Large intestine (tissue), 3 donors: ENCODE measurements around the gene ALCAM. TPM values are rescaled to one million over a fixed set of nuclear protein-coding genes. Genes with fewer than 3 reads are reported as not detected.

Source experiments
- DNase-seq, 2 donors: peaks; one replicate each; pipeline versions ENCODE4 v3.0.0 to v3.0.0-alpha.2; 2013
- H3K27ac ChIP-seq: one replicate; pipeline ENCODE4 v1.5.1; 2013; ENCODE audit warnings: low read length
- H3K27me3 ChIP-seq: 2 replicates; pipeline ENCODE4 v1.6.1; 2013; ENCODE audit warnings: low read length; ENCODE audit not compliant: control insufficient read depth, insufficient read depth
- H3K36me3 ChIP-seq: 2 replicates; pipeline ENCODE4 v1.6.1; 2013; ENCODE audit warnings: low read length; ENCODE audit not compliant: control insufficient read depth, insufficient read depth
- H3K4me1 ChIP-seq: one replicate; pipeline ENCODE4 v1.6.1; 2013; ENCODE audit warnings: low read length; ENCODE audit not compliant: control insufficient read depth, insufficient read depth
- H3K4me3 ChIP-seq: one replicate; pipeline ENCODE4 v1.5.1; 2013; ENCODE audit warnings: low read length
- H3K9me3 ChIP-seq: one replicate; pipeline ENCODE4 v1.6.1; 2013; ENCODE audit warnings: mild to moderate bottlenecking, low read depth, low read length, moderate library complexity; ENCODE audit not compliant: control insufficient read depth
- WGBS: methylation state at CpG from one replicate; pipeline ENCODE4 v1.1.5; 2013; ENCODE audit warnings: low lambda C conversion rate; ENCODE audit not compliant: insufficient coverage; 5-methylcytosine and 5-hydroxymethylcytosine counted together
- polyA plus RNA-seq: library from polyadenylated mRNA; unstranded; fragments of 120-200 nt; gene quantifications from one replicate; pipeline ENCODE4 v1.2.1, GENCODE V29; 2013

The ALCAM gene
- polyA plus RNA-seq, 1 donor, result 41.5 TPM

- WGBS, result 71% methylated on average over 1 of the region's 2 CpGs
- Histone ChIP-seq H3K9me3 (no peaks in the 10 kb centered on the region), H3K4me1 (no peaks in the 10 kb centered on the region), H3K4me3 (no peak overlapping the region), H3K27ac (no peak overlapping the region), H3K27me3 (peaks cover 31% of the 10 kb centered on the region), H3K36me3 (no peaks in the 10 kb centered on the region)
- DNase-seq, result no peak
Measured at GRCh38 chr3:105355408-105356061, 11.2 kb upstream of the ALCAM start.

GRCh38 chr3:105356396-105356795, 10.3 kb upstream of the ALCAM start:
- DNase-seq, result no peak
- no peak overlapping the region for H3K4me3 ChIP-seq
- no CpG with 5 or more reads among the region's 2 CpGs for WGBS

GRCh38 chr3:105356988-105357387, 9.7 kb upstream of the ALCAM start:
- no CpG with 5 or more reads among the region's 1 CpG for WGBS
- H3K27ac ChIP-seq, result no peak overlapping the region
- DNase-seq, result no peak
- no peak overlapping the region for H3K4me3 ChIP-seq
- H3K9me3 ChIP-seq, result no peaks in the 10 kb centered on the region
- H3K27me3 ChIP-seq, result peaks cover 31% of the 10 kb centered on the region
- no peaks in the 10 kb centered on the region for H3K4me1 ChIP-seq
- H3K36me3 ChIP-seq, result no peaks in the 10 kb centered on the region

More at GRCh38 chr3:105356396-105356795, 10.3 kb upstream of the ALCAM start:
- Histone ChIP-seq H3K27me3 (peaks cover 31% of the 10 kb centered on the region), H3K9me3 (no peaks in the 10 kb centered on the region), H3K27ac (no peak overlapping the region), H3K4me1 (no peaks in the 10 kb centered on the region), H3K36me3 (no peaks in the 10 kb centered on the region)

GRCh38 chr3:105359098-105359762, 7.5 kb upstream of the ALCAM start:
- H3K9me3 ChIP-seq, result no peaks in the 10 kb centered on the region
- no peak overlapping the region for H3K4me3 ChIP-seq
- WGBS, result 70% methylated on average over 1 of the region's 5 CpGs
- no peak for DNase-seq
- H3K4me1 ChIP-seq, result no peaks in the 10 kb centered on the region
- H3K27ac ChIP-seq, result no peak overlapping the region
- H3K27me3 ChIP-seq, result peaks cover 16% of the 10 kb centered on the region
- no peaks in the 10 kb centered on the region for H3K36me3 ChIP-seq

- Histone ChIP-seq H3K9me3 (no peaks in the 10 kb centered on the region), H3K27ac (no peak overlapping the region), H3K36me3 (no peaks in the 10 kb centered on the region), H3K27me3 (peaks cover 9% of the 10 kb centered on the region), H3K4me1 (no peaks in the 10 kb centered on the region), H3K4me3 (no peak overlapping the region)
- DNase-seq, result no peak
- no CpG with 5 or more reads among the region's 2 CpGs for WGBS
Measured at GRCh38 chr3:105360003-105360402, 6.7 kb upstream of the ALCAM start.

- DNase-seq, result no peak
- Histone ChIP-seq H3K4me1 (no peaks in the 10 kb centered on the region), H3K9me3 (no peaks in the 10 kb centered on the region), H3K36me3 (no peaks in the 10 kb centered on the region), H3K27me3 (peaks cover 6% of the 10 kb centered on the region), H3K4me3 (no peak overlapping the region), H3K27ac (no peak overlapping the region)
- 100% methylated on average over 1 of the region's 1 CpG for WGBS
Measured at GRCh38 chr3:105362021-105362665, 4.6 kb upstream of the ALCAM start.

GRCh38 chr3:105364128-105364527, 2.6 kb upstream of the ALCAM start:
- peaks cover 2% of the 10 kb centered on the region for H3K9me3 ChIP-seq
- no peaks in the 10 kb centered on the region for H3K4me1 ChIP-seq
- WGBS, result 100% methylated on average over 1 of the region's 4 CpGs
- H3K36me3 ChIP-seq, result no peaks in the 10 kb centered on the region
- DNase-seq, result no peak
- no peak overlapping the region for H3K4me3 ChIP-seq
- H3K27ac ChIP-seq, result no peak overlapping the region
- H3K27me3 ChIP-seq, result peaks cover 6% of the 10 kb centered on the region

GRCh38 chr3:105365081-105365390, 1.7 kb upstream of the ALCAM start:
- Histone ChIP-seq H3K9me3 (peaks cover 2% of the 10 kb centered on the region), H3K27ac (no peak overlapping the region), H3K36me3 (no peaks in the 10 kb centered on the region), H3K4me3 (no peak overlapping the region), H3K4me1 (no peaks in the 10 kb centered on the region), H3K27me3 (peaks cover 6% of the 10 kb centered on the region)
- WGBS, result no CpG with 5 or more reads among the region's 5 CpGs
- no peak for DNase-seq

GRCh38 chr3:105365391-105366325, 1.1 kb upstream of the ALCAM start:
- H3K4me1 ChIP-seq, result no peaks in the 10 kb centered on the region
- peak overlapping the region; percentile 83 for H3K4me3 ChIP-seq
- H3K9me3 ChIP-seq, result peaks cover 2% of the 10 kb centered on the region
- H3K27me3 ChIP-seq, result peaks cover 6% of the 10 kb centered on the region
- H3K27ac ChIP-seq, result peak overlapping the region; percentile 96
- no peaks in the 10 kb centered on the region for H3K36me3 ChIP-seq
- no CpG with 5 or more reads among the region's 24 CpGs for WGBS
- DNase-seq, result peak in 1 of 2 donors; percentile 37

GRCh38 chr3:105367063-105367405, 325 bp downstream of the ALCAM start:
- peaks cover 6% of the 10 kb centered on the region for H3K27me3 ChIP-seq
- WGBS, result no CpG with 5 or more reads among the region's 29 CpGs
- DNase-seq, result peak in 1 of 2 donors; percentile 13

More at GRCh38 chr3:105367063-105367405, 325 bp downstream of the ALCAM start:
- Histone ChIP-seq H3K4me3 (peak overlapping the region; percentile 83), H3K9me3 (peaks cover 2% of the 10 kb centered on the region), H3K27ac (peak overlapping the region; percentile 96), H3K4me1 (no peaks in the 10 kb centered on the region), H3K36me3 (no peaks in the 10 kb centered on the region)
